Skin epidermis (tissue), 12 donors: ENCODE results near the gene FOXP2.
"Not testable (repeated sequence)": the region's sequence is repeated elsewhere in the genome, so short reads cannot be mapped to it uniquely, and the experiment has no call there.

Experiments
- H3K27ac ChIP-seq, 21 experiments: fragments of 200-600 bp; sonication (generic) in 11 of 21; one replicate each; pipeline ENCODE4 v1.5.0; 2020; ENCODE audit warnings: mild to moderate bottlenecking in 3 of 21, inconsistent platforms in 2 of 21, moderate library complexity in 2 of 21
- H3K4me3 ChIP-seq, 7 experiments: fragments of 200-600 bp; sonication (generic) in 2 of 7; one replicate each; pipeline ENCODE4 v1.5.0; 2020; ENCODE audit warnings: inconsistent platforms in 2 of 7, mild to moderate bottlenecking in 2 of 7, moderate library complexity in 1 of 7

The FOXP2 gene

GRCh38 chr7:114418117-114418516, 3.5 kb downstream of the FOXP2 start:
- Histone ChIP-seq H3K4me3 (no peak overlapping the region), H3K27ac (peak overlapping the region in 1 of 21 experiments; percentile 17)

- no peak overlapping the region for H3K4me3 ChIP-seq
Measured at GRCh38 chr7:114419441-114420272, 5.0 kb downstream of the FOXP2 start.

GRCh38 chr7:114422507-114423501, 8.2 kb downstream of the FOXP2 start:
- peak overlapping the region in 2 of 21 experiments; percentile 9 to 34 for H3K27ac ChIP-seq
- no peak overlapping the region for H3K4me3 ChIP-seq

More at GRCh38 chr7:114419441-114420272, 5.0 kb downstream of the FOXP2 start:
- H3K27ac ChIP-seq, result no peak overlapping the region

- Histone ChIP-seq H3K4me3 (no peak overlapping the region), H3K27ac (no peak overlapping the region)
Measured at GRCh38 chr7:114426382-114426781, 11.8 kb downstream of the FOXP2 start.

- Histone ChIP-seq H3K4me3 (no peak overlapping the region), H3K27ac (no peak overlapping the region)
Measured at GRCh38 chr7:114426824-114427223, 12.2 kb downstream of the FOXP2 start.

GRCh38 chr7:114428211-114428610, 13.6 kb downstream of the FOXP2 start:
- no peak overlapping the region for H3K4me3 ChIP-seq
- no peak overlapping the region for H3K27ac ChIP-seq

- Histone ChIP-seq H3K4me3 (no peak overlapping the region), H3K27ac (no peak overlapping the region)
Measured at GRCh38 chr7:114431189-114431588, 16.6 kb downstream of the FOXP2 start.

- Histone ChIP-seq H3K4me3 (no peak overlapping the region), H3K27ac (no peak overlapping the region)
Measured at GRCh38 chr7:114432061-114432460, 17.4 kb downstream of the FOXP2 start.

GRCh38 chr7:114432703-114433102, 18.1 kb downstream of the FOXP2 start:
- Histone ChIP-seq H3K4me3 (no peak overlapping the region), H3K27ac (no peak overlapping the region)

GRCh38 chr7:114439581-114439980, 25.0 kb downstream of the FOXP2 start:
- Histone ChIP-seq H3K27ac (no peak overlapping the region), H3K4me3 (no peak overlapping the region)

- H3K27ac ChIP-seq, H3K4me3 ChIP-seq: not testable (repeated sequence)
Measured at GRCh38 chr7:114440927-114441326, 26.3 kb downstream of the FOXP2 start.

- Histone ChIP-seq H3K4me3 (no peak overlapping the region), H3K27ac (no peak overlapping the region)
Measured at GRCh38 chr7:114444196-114444595, 29.6 kb downstream of the FOXP2 start.

GRCh38 chr7:114450431-114450830, 35.8 kb downstream of the FOXP2 start:
- H3K27ac ChIP-seq, result no peak overlapping the region
- no peak overlapping the region for H3K4me3 ChIP-seq

- no peak overlapping the region for H3K27ac ChIP-seq
- H3K4me3 ChIP-seq, result no peak overlapping the region
Measured at GRCh38 chr7:114459574-114459973, 45.0 kb downstream of the FOXP2 start.

GRCh38 chr7:114460021-114460420, 45.4 kb downstream of the FOXP2 start:
- Histone ChIP-seq H3K4me3 (no peak overlapping the region), H3K27ac (no peak overlapping the region)

- Histone ChIP-seq H3K4me3 (no peak overlapping the region), H3K27ac (no peak overlapping the region)
Measured at GRCh38 chr7:114466917-114467316, 52.3 kb downstream of the FOXP2 start.

- Histone ChIP-seq H3K27ac (no peak overlapping the region), H3K4me3 (no peak overlapping the region)
Measured at GRCh38 chr7:114468844-114469243, 54.2 kb downstream of the FOXP2 start.

GRCh38 chr7:114472896-114473512, 58.4 kb downstream of the FOXP2 start:
- Histone ChIP-seq H3K4me3 (no peak overlapping the region), H3K27ac (no peak overlapping the region)

GRCh38 chr7:114478384-114478783, 63.8 kb downstream of the FOXP2 start:
- H3K27ac ChIP-seq, result no peak overlapping the region
- no peak overlapping the region for H3K4me3 ChIP-seq

- Histone ChIP-seq H3K27ac (no peak overlapping the region), H3K4me3 (no peak overlapping the region)
Measured at GRCh38 chr7:114481999-114482398, 67.4 kb downstream of the FOXP2 start.
